ACHN (cell line): ENCODE results near the gene ARL15.
A peak's percentile ranks its signal among the peaks of the same experiment; 100 is the strongest.

Source experiments
- DNase-seq: peaks from one replicate; pipeline ENCODE4 v3.0.0-alpha.2; 2015
- in situ Hi-C: cut with HindIII; loops from 2 replicates; pipeline ENCODE4 v1.10.0; 2017; ENCODE audit warnings: low sequenced_read_pairs, low pct_ligation_motif_present, low pct_unique_long_range_greater_than_20kb

Gene ARL15

GRCh38 chr5:54317511-54318260 lies 7.3 kb upstream of the ARL15 start:
- DNase-seq, result no peak
- in situ Hi-C loops, result no loop called here

- no peak for DNase-seq
- in situ Hi-C loops, result no loop called here
These were observed 5.6 kb upstream of the ARL15 start for GRCh38 chr5:54315736-54316528.

- in situ Hi-C loops, result no loop called here
- no peak for DNase-seq
These were observed 3.2 kb upstream of the ARL15 start for GRCh38 chr5:54313311-54314270.

- in situ Hi-C loops, result no loop called here
- no peak for DNase-seq
These were observed 2.1 kb upstream of the ARL15 start for GRCh38 chr5:54312499-54312898.

- peak; percentile 20 for DNase-seq
- in situ Hi-C loops, result no loop called here
These were observed 854 bp upstream of the ARL15 start for GRCh38 chr5:54311176-54311677.

GRCh38 chr5:54309691-54310432 lies 511 bp downstream of the ARL15 start:
- peak; percentile 44 for DNase-seq
- in situ Hi-C loops, result no loop called here

- in situ Hi-C loops, result no loop called here
- peak; percentile 24 for DNase-seq
These were observed 1.1 kb downstream of the ARL15 start for GRCh38 chr5:54309276-54309675.

GRCh38 chr5:54307583-54307982 lies 2.8 kb downstream of the ARL15 start:
- no peak for DNase-seq
- in situ Hi-C loops, result no loop called here

GRCh38 chr5:54306893-54307292 lies 3.5 kb downstream of the ARL15 start:
- in situ Hi-C loops, result no loop called here
- no peak for DNase-seq

- in situ Hi-C loops, result no loop called here
These were observed 4.6 kb downstream of the ARL15 start for GRCh38 chr5:54305737-54306136.

GRCh38 chr5:54304040-54304439 lies 6.3 kb downstream of the ARL15 start:
- DNase-seq, result no peak
- in situ Hi-C loops, result no loop called here

More at GRCh38 chr5:54305737-54306136, 4.6 kb downstream of the ARL15 start:
- DNase-seq, result no peak

- no peak for DNase-seq
- in situ Hi-C loops, result no loop called here
These were observed 8.1 kb downstream of the ARL15 start for GRCh38 chr5:54302267-54302687.

- in situ Hi-C loops, result no loop called here
These were observed 8.5 kb downstream of the ARL15 start for GRCh38 chr5:54301849-54302248.

GRCh38 chr5:54301220-54301619 lies 9.2 kb downstream of the ARL15 start:
- in situ Hi-C loops, result no loop called here
- no peak for DNase-seq

More at GRCh38 chr5:54301849-54302248, 8.5 kb downstream of the ARL15 start:
- no peak for DNase-seq

GRCh38 chr5:54298947-54299346 lies 11.4 kb downstream of the ARL15 start:
- in situ Hi-C loops, result no loop called here
- DNase-seq, result no peak

- in situ Hi-C loops, result no loop called here
These were observed 14.0 kb downstream of the ARL15 start for GRCh38 chr5:54296386-54296785.

GRCh38 chr5:54295651-54296276 lies 14.6 kb downstream of the ARL15 start:
- in situ Hi-C loops, result no loop called here
- no peak for DNase-seq

More at GRCh38 chr5:54296386-54296785, 14.0 kb downstream of the ARL15 start:
- DNase-seq, result no peak
